GM06990 (cell line): ENCODE measurements around the gene BFSP2.
"Not testable (repeated sequence)": the region's sequence is repeated elsewhere in the genome, so short reads cannot be mapped to it uniquely, and the experiment has no call there.

Source experiments
- DNase-seq: peaks from one replicate; pipeline ENCODE4 v3.0.0-alpha.2; 2011; ENCODE audit not compliant: insufficient read length; ENCODE audit errors: extremely low read depth
- H3K27me3 ChIP-seq: replicated peaks from 2 replicates; pipeline ENCODE4 v1.6.0; 2011; ENCODE audit warnings: low read length; ENCODE audit not compliant: control insufficient read depth, insufficient read depth
- H3K36me3 ChIP-seq: 2 replicates; pipeline ENCODE4 v1.5.1; 2011; ENCODE audit warnings: low read length; ENCODE audit not compliant: control insufficient read depth, insufficient read depth
- H3K4me3 ChIP-seq: replicated peaks from 2 replicates; pipeline ENCODE4 v1.5.1; 2011; ENCODE audit warnings: low read depth, mild to moderate bottlenecking, control low read depth, low read length
- TF ChIP-seq, protein P1 (sequence below): IDR thresholded peaks from 2 replicates; pipeline ENCODE4 v1.5.1; 2011; ENCODE audit warnings: low read length, control low read depth, mild to moderate bottlenecking, inconsistent platforms; ENCODE audit not compliant: insufficient read depth, poor library complexity, severe bottlenecking

Gene BFSP2

DNA sequence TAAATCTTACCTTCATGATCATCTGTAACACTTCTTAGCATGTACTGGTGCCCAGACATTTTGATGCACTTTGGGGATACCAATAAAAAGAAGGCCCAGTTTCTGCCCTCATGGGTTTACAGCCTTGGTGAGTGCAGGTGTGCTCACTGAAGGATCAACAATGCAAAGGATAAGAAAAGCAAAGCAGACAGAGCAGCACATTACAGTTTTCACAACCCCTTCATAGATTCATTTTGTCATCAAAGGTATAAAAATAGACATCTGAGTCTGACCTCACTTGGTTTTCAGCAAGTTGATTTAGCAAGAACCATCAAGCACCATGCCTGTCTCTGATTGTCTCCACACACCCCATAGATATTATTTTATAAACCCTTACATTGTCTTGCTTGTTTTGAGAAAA lies 77.6 kb downstream of the BFSP2 start:
- no peak for DNase-seq
- TF ChIP-seq, protein P1, sequence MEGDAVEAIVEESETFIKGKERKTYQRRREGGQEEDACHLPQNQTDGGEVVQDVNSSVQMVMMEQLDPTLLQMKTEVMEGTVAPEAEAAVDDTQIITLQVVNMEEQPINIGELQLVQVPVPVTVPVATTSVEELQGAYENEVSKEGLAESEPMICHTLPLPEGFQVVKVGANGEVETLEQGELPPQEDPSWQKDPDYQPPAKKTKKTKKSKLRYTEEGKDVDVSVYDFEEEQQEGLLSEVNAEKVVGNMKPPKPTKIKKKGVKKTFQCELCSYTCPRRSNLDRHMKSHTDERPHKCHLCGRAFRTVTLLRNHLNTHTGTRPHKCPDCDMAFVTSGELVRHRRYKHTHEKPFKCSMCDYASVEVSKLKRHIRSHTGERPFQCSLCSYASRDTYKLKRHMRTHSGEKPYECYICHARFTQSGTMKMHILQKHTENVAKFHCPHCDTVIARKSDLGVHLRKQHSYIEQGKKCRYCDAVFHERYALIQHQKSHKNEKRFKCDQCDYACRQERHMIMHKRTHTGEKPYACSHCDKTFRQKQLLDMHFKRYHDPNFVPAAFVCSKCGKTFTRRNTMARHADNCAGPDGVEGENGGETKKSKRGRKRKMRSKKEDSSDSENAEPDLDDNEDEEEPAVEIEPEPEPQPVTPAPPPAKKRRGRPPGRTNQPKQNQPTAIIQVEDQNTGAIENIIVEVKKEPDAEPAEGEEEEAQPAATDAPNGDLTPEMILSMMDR, result no peak
- peak overlapping the region; percentile 18; the same call in 1 of the 2 replicates for H3K4me3 ChIP-seq
- no peaks in the 10 kb centered on the region for H3K36me3 ChIP-seq
- no peaks in the 10 kb centered on the region for H3K27me3 ChIP-seq

- H3K27me3 ChIP-seq, result no peaks in the 10 kb centered on the region
- H3K36me3 ChIP-seq, result no peaks in the 10 kb centered on the region
- TF ChIP-seq, protein P1, result no peak
- DNase-seq, result no peak
- no peak overlapping the region for H3K4me3 ChIP-seq
Measured at GRCh38 chr3:133478624-133479023, 78.8 kb downstream of the BFSP2 start.

DNA sequence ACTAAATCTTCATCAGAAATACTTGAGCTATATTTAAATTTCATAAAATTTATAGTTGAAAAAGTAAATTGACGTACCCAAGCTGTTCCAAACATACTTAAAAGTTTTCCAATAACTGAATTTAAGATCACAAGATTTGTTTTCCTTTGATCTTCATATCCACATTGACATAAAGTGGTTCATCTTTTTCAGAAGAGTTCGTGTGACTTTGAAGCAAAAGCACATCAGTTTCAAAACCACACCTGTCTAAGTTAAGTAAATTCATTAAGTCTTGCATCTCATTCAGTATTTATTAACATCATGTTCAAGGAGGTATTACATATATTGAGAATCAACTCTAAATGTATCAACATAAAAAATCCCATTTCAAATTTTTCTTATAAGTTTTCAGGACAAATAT lies 79.5 kb downstream of the BFSP2 start:
- no peak overlapping the region for H3K4me3 ChIP-seq
- TF ChIP-seq, protein P1, result no peak
- no peaks in the 10 kb centered on the region for H3K27me3 ChIP-seq
- no peaks in the 10 kb centered on the region for H3K36me3 ChIP-seq
- DNase-seq, result no peak

DNA sequence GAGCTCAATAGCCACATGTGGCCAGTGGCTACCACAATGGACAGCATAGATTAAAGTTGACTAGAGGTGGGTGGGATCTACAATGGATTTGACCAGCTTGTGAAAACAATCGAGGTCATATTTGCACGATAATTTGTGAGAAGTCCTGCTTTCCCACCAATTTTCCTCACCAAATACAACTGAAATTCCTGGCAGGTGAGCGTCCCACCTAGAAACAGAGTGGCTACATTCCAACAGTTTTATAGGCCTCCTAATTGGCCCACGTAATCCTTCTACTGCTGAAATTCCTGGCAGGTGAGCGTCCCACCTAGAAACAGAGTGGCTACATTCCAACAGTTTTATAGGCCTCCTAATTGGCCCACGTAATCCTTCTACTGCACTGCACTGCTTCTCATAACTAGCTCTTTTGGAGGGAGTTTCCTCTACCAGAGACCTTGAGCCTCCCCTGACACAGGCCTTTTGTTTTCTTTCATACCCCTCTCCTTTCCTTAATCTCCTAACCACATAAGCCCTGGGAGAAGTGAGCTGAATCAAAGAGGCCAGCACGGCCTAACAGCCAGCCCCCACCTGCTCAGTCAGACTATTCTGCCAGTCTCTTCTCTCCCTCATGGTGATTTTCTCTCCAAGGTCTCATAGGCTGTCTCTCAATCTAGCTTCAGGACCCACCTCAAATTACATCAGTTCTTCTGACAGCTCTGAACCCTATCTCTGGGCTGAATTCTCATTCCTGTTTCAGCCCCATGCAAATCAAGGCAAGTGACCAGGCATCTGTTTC lies 80.2 kb downstream of the BFSP2 start:
- TF ChIP-seq, protein P1, result no peak
- Histone ChIP-seq H3K4me3 (no peak overlapping the region), H3K27me3 (no peaks in the 10 kb centered on the region), H3K36me3 (no peaks in the 10 kb centered on the region)
- DNase-seq, result no peak

GRCh38 chr3:133482474-133482873 lies 82.6 kb downstream of the BFSP2 start:
- not testable (repeated sequence) for H3K4me3 ChIP-seq, H3K36me3 ChIP-seq, DNase-seq, H3K27me3 ChIP-seq

- Histone ChIP-seq H3K27me3 (no peaks in the 10 kb centered on the region), H3K36me3 (no peaks in the 10 kb centered on the region), H3K4me3 (no peak overlapping the region)
- no peak for DNase-seq
- TF ChIP-seq, protein P1, result no peak
Measured at GRCh38 chr3:133486658-133487057, 86.8 kb downstream of the BFSP2 start.
